Trophoblast cell (in vitro differentiated cells and primary cell): ENCODE measurements around the gene CTBS.

Experiments
- DNase-seq, 2 donors: peaks; one replicate each; pipeline ENCODE4 v3.0.0-alpha.2; 2016
- H2AFZ ChIP-seq: 2 replicates; pipeline ENCODE4 v1.6.1; 2013; ENCODE audit warnings: low read length, moderate library complexity, mild to moderate bottlenecking; ENCODE audit not compliant: insufficient read depth, poor library complexity
- H2AK5ac ChIP-seq: 2 replicates; pipeline ENCODE4 v1.6.1; 2013; ENCODE audit warnings: mild to moderate bottlenecking, low read length
- H2BK120ac ChIP-seq: 2 replicates; pipeline ENCODE4 v1.6.1; 2013; ENCODE audit warnings: low read length, mild to moderate bottlenecking, moderate library complexity; ENCODE audit not compliant: insufficient read depth, poor library complexity
- H2BK12ac ChIP-seq: 2 replicates; pipeline ENCODE4 v1.6.1; 2013; ENCODE audit warnings: mild to moderate bottlenecking, low read length, moderate library complexity
- H2BK5ac ChIP-seq: 2 replicates; pipeline ENCODE4 v1.6.1; 2013; ENCODE audit warnings: low read length, low read depth, moderate library complexity, mild to moderate bottlenecking; ENCODE audit not compliant: poor library complexity
- H3K14ac ChIP-seq: 2 replicates; pipeline ENCODE4 v1.6.1; 2013; ENCODE audit warnings: mild to moderate bottlenecking, low read length
- H3K18ac ChIP-seq: 2 replicates; pipeline ENCODE4 v1.6.1; 2013; ENCODE audit warnings: mild to moderate bottlenecking, low read length
- H3K23ac ChIP-seq: 2 replicates; pipeline ENCODE4 v1.6.1; 2013; ENCODE audit warnings: low read length
- H3K27ac ChIP-seq: 2 replicates; pipeline ENCODE4 v1.5.1; 2013; ENCODE audit warnings: low read depth, mild to moderate bottlenecking, inconsistent platforms, low read length, moderate library complexity
- H3K27me3 ChIP-seq: 2 replicates; pipeline ENCODE4 v1.6.1; 2013; ENCODE audit warnings: inconsistent platforms, mild to moderate bottlenecking, low read length, moderate library complexity; ENCODE audit not compliant: insufficient read depth
- H3K36me3 ChIP-seq, 2 experiments: 1 replicate in 1 of 2; 2 replicates in 1 of 2; pipeline ENCODE4 v1.6.1; 2013; ENCODE audit warnings: low read length in 2 of 2, mild to moderate bottlenecking in 2 of 2, moderate library complexity in 1 of 2; ENCODE audit not compliant: insufficient read depth in 2 of 2, control insufficient read depth in 1 of 2
- H3K4ac ChIP-seq: 2 replicates; pipeline ENCODE4 v1.6.1; 2013; ENCODE audit warnings: low read depth, mild to moderate bottlenecking, low read length, moderate library complexity
- H3K4me1 ChIP-seq, 2 experiments: 1 replicate in 1 of 2; 2 replicates in 1 of 2; pipeline ENCODE4 v1.6.1; 2013; ENCODE audit warnings: low read length in 2 of 2, mild to moderate bottlenecking in 2 of 2, moderate library complexity in 1 of 2; ENCODE audit not compliant: insufficient read depth in 2 of 2, control insufficient read depth in 1 of 2
- H3K4me2 ChIP-seq: 2 replicates; pipeline ENCODE4 v1.6.1; 2013; ENCODE audit warnings: inconsistent platforms, mild to moderate bottlenecking, low read length, moderate library complexity
- H3K4me3 ChIP-seq: 2 replicates; pipeline ENCODE4 v1.5.1; 2013; ENCODE audit warnings: mild to moderate bottlenecking, low read depth, low read length, inconsistent platforms
- H3K79me1 ChIP-seq: one replicate; pipeline ENCODE4 v1.6.1; 2013; ENCODE audit warnings: low read length
- H3K79me2 ChIP-seq: 2 replicates; pipeline ENCODE4 v1.6.1; 2013; ENCODE audit warnings: low read length, mild to moderate bottlenecking; ENCODE audit not compliant: control insufficient read depth, insufficient read depth, poor library complexity
- H3K9ac ChIP-seq: 2 replicates; pipeline ENCODE4 v1.6.1; 2013; ENCODE audit warnings: mild to moderate bottlenecking, low read length
- H3K9me3 ChIP-seq: 2 replicates; pipeline ENCODE4 v1.6.1; 2013; ENCODE audit warnings: low read depth, mild to moderate bottlenecking, control low read depth, inconsistent platforms, low read length; ENCODE audit not compliant: insufficient read depth
- H4K12ac ChIP-seq: 2 replicates; pipeline ENCODE4 v1.6.1; 2013; ENCODE audit warnings: low read depth, mild to moderate bottlenecking, low read length, moderate library complexity
- H4K8ac ChIP-seq: 2 replicates; pipeline ENCODE4 v1.6.1; 2013; ENCODE audit warnings: low read depth, mild to moderate bottlenecking, low read length, moderate library complexity
- H4K91ac ChIP-seq: one replicate; pipeline ENCODE4 v1.6.1; 2013; ENCODE audit warnings: low read depth, mild to moderate bottlenecking, low read length, moderate library complexity
- WGBS: extraction: QIAGEN DNeasy Blood & Tissue Kit; methylation state at CpG from one replicate; pipeline ENCODE4 v1.1.7; 2013; ENCODE audit warnings: missing lambda C conversion rate; ENCODE audit not compliant: insufficient read length, insufficient coverage; ENCODE audit errors: extremely low coverage; 5-methylcytosine and 5-hydroxymethylcytosine counted together

CTBS gene

GRCh38 chr1:84540759-84541158 is 33.5 kb downstream of the CTBS start:
- Histone ChIP-seq H3K36me3 (peaks cover 0 to 2% of the 10 kb centered on the region in 2 experiments), H3K23ac (no peak overlapping the region), H3K27me3 (no peaks in the 10 kb centered on the region), H3K18ac (no peak overlapping the region), H3K4me1 (no peaks in the 10 kb centered on the region), H4K12ac (no peak overlapping the region), H3K9ac (no peak overlapping the region), H2BK12ac (no peak overlapping the region), H2BK5ac (no peak overlapping the region), H3K27ac (no peak overlapping the region), H3K79me2 (no peaks in the 10 kb centered on the region), H3K4ac (no peak overlapping the region), H2AK5ac (no peak overlapping the region), H2BK120ac (no peak overlapping the region), H3K79me1 (no peaks in the 10 kb centered on the region), H3K14ac (no peak overlapping the region), H2AFZ (no peak overlapping the region), H3K9me3 (no peaks in the 10 kb centered on the region), H3K4me3 (no peak overlapping the region), H4K8ac (no peak overlapping the region), H4K91ac (no peak overlapping the region), H3K4me2 (no peak overlapping the region)
- no peak for DNase-seq
- no CpG with 5 or more reads among the region's 1 CpG for WGBS

- DNase-seq: no peak
- Histone ChIP-seq H2AK5ac (no peak overlapping the region), H3K27me3 (no peaks in the 10 kb centered on the region), H3K14ac (no peak overlapping the region), H3K23ac (no peak overlapping the region), H2BK12ac (no peak overlapping the region), H3K4ac (no peak overlapping the region), H3K79me2 (no peaks in the 10 kb centered on the region), H3K9me3 (no peaks in the 10 kb centered on the region), H3K79me1 (no peaks in the 10 kb centered on the region), H4K12ac (no peak overlapping the region), H3K4me2 (no peak overlapping the region), H2BK5ac (no peak overlapping the region), H3K27ac (no peak overlapping the region), H2BK120ac (no peak overlapping the region), H4K91ac (no peak overlapping the region), H4K8ac (no peak overlapping the region), H3K36me3 (peaks cover 0 to 2% of the 10 kb centered on the region in 2 experiments), H3K18ac (no peak overlapping the region), H2AFZ (no peak overlapping the region), H3K9ac (no peak overlapping the region), H3K4me3 (no peak overlapping the region), H3K4me1 (no peaks in the 10 kb centered on the region)
- no CpG with 5 or more reads among the region's 3 CpGs for WGBS
Observed at GRCh38 chr1:84539972-84540371, 34.3 kb downstream of the CTBS start.

GRCh38 chr1:84538599-84538998 is 35.6 kb downstream of the CTBS start:
- no peak overlapping the region for H3K9ac ChIP-seq
- H3K36me3 ChIP-seq: peaks cover 0 to 2% of the 10 kb centered on the region in 2 experiments
- H2BK5ac ChIP-seq: no peak overlapping the region
- H4K91ac ChIP-seq: no peak overlapping the region
- H4K12ac ChIP-seq: no peak overlapping the region
- no peaks in the 10 kb centered on the region for H3K27me3 ChIP-seq
- H3K18ac ChIP-seq: no peak overlapping the region
- H2BK12ac ChIP-seq: no peak overlapping the region
- no peak overlapping the region for H3K4ac ChIP-seq
- no peak overlapping the region for H2BK120ac ChIP-seq
- no peak overlapping the region for H3K27ac ChIP-seq
- H3K4me3 ChIP-seq: no peak overlapping the region
- no peaks in the 10 kb centered on the region for H3K9me3 ChIP-seq
- H2AK5ac ChIP-seq: no peak overlapping the region
- no peaks in the 10 kb centered on the region for H3K4me1 ChIP-seq
- no peak overlapping the region for H3K4me2 ChIP-seq
- no peaks in the 10 kb centered on the region for H3K79me2 ChIP-seq
- H4K8ac ChIP-seq: no peak overlapping the region
- no peak for DNase-seq
- no peak overlapping the region for H2AFZ ChIP-seq
- no peak overlapping the region for H3K23ac ChIP-seq
- no peak overlapping the region for H3K14ac ChIP-seq
- no peaks in the 10 kb centered on the region for H3K79me1 ChIP-seq

GRCh38 chr1:84525779-84526178 is 48.5 kb downstream of the CTBS start:
- Histone ChIP-seq H3K23ac (no peak overlapping the region), H3K79me1 (no peaks in the 10 kb centered on the region), H2BK12ac (no peak overlapping the region), H4K91ac (no peak overlapping the region), H3K27me3 (no peaks in the 10 kb centered on the region), H3K4ac (no peak overlapping the region), H3K27ac (no peak overlapping the region), H3K14ac (no peak overlapping the region), H3K4me2 (no peak overlapping the region), H3K9ac (no peak overlapping the region), H4K8ac (no peak overlapping the region), H3K18ac (no peak overlapping the region), H2AFZ (no peak overlapping the region), H3K79me2 (no peaks in the 10 kb centered on the region), H2BK5ac (no peak overlapping the region), H3K9me3 (no peaks in the 10 kb centered on the region), H3K4me3 (no peak overlapping the region), H2BK120ac (no peak overlapping the region), H3K4me1 (no peaks in the 10 kb centered on the region), H4K12ac (no peak overlapping the region), H2AK5ac (no peak overlapping the region), H3K36me3 (no peaks in the 10 kb centered on the region)
- no CpG with 5 or more reads among the region's 1 CpG for WGBS
- DNase-seq: no peak

GRCh38 chr1:84524590-84524989 is 49.6 kb downstream of the CTBS start:
- Histone ChIP-seq H3K4ac (no peak overlapping the region), H3K27ac (no peak overlapping the region), H3K18ac (no peak overlapping the region), H3K9ac (no peak overlapping the region), H3K4me1 (no peaks in the 10 kb centered on the region), H4K12ac (no peak overlapping the region), H3K79me2 (no peaks in the 10 kb centered on the region), H2BK12ac (no peak overlapping the region), H2BK120ac (no peak overlapping the region), H4K8ac (no peak overlapping the region), H2BK5ac (no peak overlapping the region), H3K27me3 (no peaks in the 10 kb centered on the region), H3K4me2 (no peak overlapping the region), H3K79me1 (no peaks in the 10 kb centered on the region), H4K91ac (no peak overlapping the region), H3K4me3 (no peak overlapping the region), H3K9me3 (no peaks in the 10 kb centered on the region), H3K23ac (no peak overlapping the region), H2AFZ (no peak overlapping the region), H3K14ac (no peak overlapping the region), H3K36me3 (no peaks in the 10 kb centered on the region), H2AK5ac (no peak overlapping the region)
- no peak for DNase-seq
